ENCODE data around the gene NDUFS2.

DNA sequence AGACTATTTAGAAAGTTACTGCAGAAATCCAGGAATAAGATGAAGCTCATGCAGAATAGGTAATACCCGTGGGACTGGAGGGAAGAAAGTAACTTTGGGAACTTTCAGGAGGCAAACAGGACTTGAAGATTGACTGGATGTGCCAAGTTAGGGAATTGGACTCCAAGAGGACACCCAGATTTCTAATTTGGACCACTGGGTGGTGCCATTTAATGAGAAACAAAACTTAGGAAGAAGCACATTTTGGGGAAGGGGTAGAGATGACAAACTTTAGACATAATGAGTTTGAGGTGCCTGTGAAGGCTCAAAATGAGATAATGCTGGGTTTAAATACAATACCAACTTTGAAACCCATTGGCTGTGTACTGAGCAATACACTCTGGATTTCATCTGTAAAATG is 21.5 kb upstream of the NDUFS2 start:
- TF ChIP-seq CTCF (IDR thresholded peaks at IDR 0.05 in 4 of 5, conservative IDR thresholded peaks at IDR 0.05 in 1 of 5) (no peak), POLR2A (IDR thresholded peaks at IDR 0.05) (no peak)

Measured in gastrocnemius medialis (tissue), 4 donors.